CD4-positive, alpha-beta T cell treated with Interleukin-15 for 4 hours (primary cell): ENCODE results near the gene CEP85L.

Source experiments
- DNase-seq: peaks from one replicate; pipeline ENCODE4 v3.0.0-alpha.2; 2020; ENCODE audit warnings: low spot score

CEP85L gene

DNA sequence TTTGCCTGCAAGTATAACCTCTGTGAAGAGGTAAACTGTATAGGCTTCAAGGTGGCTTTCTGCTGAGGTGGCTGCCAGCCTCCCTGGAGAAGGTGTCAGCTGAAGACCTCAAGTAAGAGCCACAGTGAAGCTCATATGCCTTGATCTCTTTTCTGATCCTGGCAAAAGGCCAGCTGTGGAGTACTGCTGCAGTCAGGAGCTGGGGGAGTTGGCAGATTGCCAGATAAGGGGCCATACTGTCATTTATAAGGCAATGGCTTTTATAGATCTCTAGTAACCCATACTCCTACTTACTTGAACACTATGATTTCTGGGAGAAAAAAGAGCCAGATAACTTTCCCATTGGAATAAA, 8.8 kb upstream of the CEP85L start:
- DNase-seq = peak; percentile 68

DNA sequence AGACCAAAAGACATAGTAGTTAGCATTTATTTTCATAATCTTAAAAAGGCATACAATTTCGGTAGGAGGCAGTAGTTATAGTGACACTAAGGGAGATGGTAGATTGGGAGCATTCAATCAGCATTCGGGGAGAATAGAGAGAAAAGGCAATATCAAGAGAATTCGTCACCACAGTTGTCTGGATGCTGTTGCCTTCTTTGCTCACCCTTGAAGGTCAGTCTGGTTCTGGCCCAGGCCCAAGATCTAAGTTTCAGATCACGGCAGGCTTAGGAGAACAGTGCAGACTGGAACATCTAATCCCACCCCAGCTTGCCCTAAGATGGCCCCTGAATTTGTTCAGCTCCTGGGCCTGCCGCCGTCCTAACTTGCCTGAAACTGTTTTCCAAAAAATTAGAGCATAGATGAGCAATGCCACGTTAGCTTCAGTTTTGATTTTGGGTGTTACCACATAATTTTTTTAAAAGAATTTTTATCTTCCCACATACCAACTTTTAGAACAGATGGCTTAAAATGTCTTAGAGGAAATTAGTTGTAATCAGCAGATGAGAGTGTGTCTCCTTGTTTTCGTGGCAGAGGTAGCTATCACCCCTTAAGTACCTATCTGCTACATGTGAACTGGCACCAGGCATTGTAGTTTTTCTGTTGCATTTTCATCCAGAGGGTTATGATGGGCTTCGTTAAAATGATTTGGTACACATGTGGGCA, 8.3 kb upstream of the CEP85L start:
- DNase-seq = no peak

DNA sequence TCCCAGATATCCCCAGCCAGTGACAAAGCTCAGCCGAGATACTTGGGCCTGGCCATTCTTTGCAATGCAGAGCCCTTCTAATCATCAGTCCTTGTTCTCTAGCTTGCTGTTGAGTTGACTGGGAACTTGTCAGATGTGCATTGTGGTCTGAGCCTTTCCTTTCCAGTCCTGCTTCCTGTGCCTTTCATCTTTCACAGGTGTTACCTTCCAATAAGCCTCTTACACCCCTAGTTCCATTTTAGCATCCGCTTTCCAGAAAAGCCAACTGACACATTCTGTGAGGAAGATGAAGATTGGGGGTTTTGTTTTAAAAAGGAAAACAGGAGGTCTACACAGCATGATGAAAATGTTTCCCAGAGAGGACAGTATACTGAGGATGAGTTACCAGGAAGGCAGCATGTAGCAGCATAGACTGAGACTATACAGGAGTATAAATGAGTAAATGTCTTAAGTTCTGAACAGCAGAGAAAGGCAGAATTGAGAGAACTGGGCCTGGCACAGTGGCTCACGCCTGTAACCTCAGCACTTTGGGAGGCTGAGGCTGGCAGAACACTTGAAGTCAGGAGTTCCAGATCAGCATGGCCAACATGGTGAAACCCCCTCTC, 5.6 kb upstream of the CEP85L start:
- peak; percentile 36 for DNase-seq

DNA sequence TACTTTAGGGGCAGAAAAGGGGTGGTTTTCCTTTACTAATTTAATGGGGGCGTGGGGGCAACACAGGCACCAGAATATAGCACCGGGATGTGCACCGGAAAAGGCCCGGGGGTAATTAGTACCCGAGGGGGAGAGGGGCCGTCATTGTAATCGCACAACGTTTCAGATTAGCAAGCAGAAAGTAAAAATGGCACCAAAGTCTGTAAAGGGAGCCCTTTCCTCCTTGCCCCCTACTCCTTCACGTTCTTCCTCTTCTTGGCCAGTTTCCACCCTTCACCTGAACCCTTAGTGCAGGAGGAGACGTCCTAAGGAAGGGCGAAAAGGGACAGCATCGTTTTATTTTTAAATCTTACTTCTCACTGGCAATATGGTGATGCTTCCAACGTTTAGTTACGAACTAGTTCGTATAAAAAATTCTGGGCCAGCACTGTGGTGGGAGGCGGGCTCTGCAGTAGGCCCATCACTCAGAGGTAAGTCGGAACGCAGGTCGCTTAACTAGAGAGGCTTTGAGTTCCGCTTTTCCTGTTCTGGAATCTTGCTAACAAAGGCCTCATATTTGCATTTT, 742 bp upstream of the CEP85L start:
- DNase-seq = no peak

DNA sequence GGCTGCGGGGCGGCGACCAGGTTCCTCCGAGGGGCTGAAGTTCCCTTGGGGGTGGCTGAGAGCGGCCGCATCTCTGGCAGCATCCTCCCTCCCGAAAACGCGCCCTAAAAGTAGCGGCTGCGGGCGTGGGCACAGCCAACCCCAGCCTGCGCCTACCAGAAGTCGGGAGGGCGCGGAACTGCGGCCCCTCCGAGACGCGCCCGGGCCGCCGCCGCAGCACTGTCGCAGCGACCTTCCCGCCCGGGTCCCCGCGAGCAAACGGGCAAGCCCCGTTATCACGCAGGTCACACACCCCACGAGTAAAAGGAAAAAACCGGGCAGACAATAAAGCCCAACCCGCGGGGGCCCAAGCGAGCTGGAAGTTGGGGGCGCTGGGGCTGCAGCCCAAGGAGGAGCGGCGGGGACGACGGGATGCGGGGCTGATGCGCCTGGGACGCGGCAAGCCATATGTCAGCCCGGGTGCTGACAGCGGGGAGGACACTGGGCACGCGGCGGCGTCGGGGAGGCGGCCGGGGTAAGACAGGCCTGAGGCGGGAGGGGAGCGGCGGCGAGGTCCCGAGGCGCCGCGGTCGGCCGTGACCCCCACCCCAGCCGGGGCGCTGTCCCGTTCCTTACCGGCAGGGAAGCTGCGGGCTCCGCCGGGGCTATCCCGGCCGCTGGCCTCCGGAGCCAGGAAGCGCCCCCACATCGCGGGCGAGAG, 659 bp downstream of the CEP85L start:
- DNase-seq = peak; percentile 25

DNA sequence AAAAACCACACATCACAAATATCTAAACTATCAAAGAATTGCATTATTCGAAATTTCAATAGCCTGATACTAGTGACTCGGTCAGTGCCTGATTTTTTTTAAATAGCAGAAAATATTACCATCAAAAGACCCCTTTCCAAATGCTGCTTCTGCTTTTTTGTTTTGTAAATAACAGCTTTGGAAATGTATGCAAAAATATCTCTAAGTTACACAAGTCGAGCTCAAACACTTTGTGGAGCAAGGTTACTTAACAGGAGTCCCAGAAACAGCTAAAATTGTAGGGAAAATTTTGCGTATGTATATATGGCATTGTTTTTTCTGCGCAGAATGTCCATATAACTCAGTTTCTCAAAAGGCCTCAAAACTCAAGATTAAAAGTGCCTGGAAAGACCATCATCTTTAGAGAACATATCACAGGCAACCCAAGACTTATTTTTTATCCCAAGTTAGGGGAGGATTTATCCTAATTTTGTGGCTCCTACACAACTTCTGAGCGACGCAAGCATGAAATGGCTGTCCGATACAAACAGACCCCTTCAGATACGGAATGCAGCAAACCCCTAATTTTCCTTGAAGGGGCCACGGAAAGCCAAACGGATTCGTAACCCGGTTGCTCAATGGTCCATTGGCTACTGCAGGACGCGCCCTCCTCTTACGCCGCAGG, 1.3 kb downstream of the CEP85L start:
- no peak for DNase-seq

DNA sequence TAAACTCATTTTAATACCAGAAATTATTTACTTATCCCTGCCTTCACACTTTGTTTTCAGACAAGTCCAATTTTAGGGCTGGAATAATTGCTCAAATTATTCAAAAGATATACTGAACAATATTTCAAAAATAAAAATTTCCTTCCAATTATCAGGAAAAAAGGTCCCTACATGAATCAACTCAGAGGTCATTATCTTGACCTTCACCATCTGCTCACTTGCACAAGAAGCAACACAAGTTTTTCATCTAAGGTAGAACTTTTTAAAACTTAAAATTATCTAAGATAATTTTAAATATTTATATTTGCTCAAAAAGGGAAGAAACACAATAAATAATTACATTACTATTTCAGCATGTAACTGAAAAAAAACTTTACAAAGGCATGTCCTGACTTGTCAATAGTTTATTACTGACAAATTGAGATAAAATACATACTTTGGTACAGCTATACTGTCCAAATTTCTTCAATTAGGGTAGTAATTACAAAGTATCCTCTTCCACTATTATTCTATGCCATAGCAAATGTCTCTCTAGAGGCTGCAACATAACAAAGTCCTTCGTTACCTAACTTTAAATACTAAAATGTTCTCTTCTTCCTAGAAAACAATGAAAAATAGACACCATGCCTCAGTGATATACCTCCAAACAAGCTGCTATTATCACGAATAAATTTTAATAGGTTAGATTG, 2.4 kb downstream of the CEP85L start:
- DNase-seq = no peak

DNA sequence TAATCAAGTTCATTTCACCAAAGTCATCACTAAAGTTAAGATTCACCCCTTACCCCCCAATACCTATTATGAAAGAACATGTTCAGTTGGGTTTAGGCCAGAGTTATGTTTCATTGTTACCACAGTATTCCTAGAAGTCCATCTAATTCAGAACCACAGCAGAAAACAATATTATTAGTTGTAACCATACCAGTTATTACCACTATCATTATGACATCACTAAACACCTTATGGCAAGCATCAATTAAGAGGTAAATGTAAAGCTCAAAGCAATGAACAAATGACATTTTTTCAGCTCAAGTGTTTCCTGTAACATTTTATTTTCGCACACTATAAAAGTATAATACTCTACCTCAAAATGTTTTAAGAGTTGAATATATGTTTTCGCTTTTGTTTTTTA, 4.4 kb downstream of the CEP85L start:
- no peak for DNase-seq

DNA sequence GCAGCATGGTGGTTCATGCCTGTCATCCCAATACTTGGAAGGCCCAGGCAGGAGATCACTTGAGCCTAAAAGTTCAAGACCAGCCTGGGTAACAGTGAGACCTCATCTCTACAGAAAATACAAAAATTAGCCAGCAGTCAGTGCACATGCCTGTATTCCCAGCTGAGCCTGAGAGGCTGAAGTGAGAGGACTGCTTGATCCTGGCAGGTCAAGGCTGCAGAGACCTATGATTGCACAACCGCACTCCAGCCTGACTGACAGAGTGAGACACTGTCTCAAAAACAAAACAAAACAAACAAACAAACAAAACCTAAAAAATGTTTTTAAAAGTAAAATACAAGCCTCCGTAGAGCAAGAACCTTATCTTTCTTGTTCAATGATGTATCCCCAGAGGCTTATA, 6.0 kb downstream of the CEP85L start:
- no peak for DNase-seq

DNA sequence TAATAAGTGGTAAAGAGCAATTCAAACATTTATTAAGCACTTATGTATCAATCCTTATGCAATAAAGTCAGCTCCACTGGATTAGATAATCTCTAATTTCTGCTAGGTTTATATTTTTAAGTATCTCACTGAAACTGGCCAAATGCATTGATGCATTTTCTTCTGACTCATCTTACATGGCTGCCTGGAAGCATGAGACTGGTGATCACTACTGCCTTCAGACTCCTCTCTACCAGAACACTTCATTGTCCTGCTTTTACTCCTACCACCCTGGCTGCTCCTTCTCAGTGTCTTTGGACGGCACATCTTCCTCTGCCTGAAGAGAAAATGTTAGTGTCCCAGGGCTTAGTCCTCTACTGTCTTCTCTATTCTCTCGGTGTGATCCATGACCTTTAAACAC, 7.4 kb downstream of the CEP85L start:
- no peak for DNase-seq

DNA sequence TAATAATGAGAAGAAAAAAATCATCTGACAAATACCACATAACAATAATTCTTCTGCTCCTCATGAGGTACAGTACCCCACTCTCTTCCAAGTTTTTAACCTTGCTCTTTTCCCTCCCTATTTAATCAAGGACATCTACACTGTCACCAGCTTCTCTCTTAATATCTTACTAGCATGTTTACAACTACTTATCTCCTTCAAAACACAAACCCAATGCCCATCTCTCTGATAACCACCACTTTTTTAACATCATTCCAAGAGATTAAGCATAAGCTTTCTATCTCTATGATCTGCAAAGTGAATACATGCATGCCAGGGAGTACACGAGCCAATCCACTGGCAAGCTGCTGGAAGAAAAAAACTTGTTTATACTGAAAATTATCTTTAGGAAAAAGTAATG, 10.3 kb downstream of the CEP85L start:
- no peak for DNase-seq

DNA sequence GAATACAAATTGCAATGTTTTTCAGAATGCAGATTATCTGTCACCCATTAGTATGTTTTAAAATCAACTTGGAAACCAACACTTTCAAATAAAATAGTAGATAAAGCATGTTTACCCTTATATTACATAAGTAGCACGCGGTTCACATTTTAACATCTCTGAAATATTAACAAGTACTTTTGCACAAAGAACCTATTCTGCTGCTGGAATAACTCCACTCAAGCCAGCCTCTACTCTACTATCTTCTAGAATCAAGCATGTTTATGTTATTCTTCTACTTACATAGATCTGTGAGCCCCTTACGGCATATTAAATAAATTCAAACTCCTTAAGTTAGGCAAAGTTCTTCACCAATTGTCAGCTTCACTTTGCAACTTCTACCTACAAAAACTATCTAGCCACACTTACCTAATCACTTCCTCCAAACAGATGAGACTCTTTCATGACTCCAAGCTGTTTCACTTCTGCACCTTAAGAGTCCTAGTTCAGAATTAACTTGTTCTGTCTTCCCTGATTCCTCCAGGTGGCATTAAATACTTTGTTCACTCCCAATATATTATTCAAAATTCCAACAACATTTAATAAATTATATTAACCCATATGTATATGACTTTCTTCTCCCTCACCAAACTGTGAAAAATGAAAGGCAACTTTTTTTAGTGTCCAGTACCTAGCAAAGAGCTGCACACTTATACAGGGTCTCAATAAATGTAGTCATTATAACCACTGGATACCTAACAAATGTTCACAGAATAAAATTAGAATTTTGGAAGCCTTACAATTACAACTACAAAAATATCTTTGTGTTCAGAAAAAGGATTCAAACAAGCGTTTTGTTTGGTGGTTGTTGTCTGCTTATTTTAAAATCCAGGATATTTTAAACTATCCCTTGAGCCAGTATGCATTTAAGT, 12.1 kb downstream of the CEP85L start:
- DNase-seq = no peak

DNA sequence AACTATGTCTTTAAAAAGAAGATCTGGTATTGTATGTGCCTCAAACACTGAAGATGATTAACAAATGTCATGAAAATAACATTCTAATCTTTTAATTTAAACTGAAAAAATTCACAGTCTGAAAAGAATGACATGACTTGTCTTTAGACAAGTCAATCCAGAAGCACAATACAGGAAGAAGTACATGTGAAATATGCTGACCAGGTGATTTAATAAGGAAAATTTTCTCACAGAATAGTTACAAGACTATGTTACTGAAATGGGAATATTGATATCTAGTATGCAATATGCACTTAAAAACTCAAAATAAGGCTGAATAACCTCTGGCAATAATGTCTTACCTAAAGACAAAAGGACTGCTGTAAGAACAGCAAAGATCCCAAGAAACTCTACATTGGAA, 13.1 kb downstream of the CEP85L start:
- DNase-seq = no peak

DNA sequence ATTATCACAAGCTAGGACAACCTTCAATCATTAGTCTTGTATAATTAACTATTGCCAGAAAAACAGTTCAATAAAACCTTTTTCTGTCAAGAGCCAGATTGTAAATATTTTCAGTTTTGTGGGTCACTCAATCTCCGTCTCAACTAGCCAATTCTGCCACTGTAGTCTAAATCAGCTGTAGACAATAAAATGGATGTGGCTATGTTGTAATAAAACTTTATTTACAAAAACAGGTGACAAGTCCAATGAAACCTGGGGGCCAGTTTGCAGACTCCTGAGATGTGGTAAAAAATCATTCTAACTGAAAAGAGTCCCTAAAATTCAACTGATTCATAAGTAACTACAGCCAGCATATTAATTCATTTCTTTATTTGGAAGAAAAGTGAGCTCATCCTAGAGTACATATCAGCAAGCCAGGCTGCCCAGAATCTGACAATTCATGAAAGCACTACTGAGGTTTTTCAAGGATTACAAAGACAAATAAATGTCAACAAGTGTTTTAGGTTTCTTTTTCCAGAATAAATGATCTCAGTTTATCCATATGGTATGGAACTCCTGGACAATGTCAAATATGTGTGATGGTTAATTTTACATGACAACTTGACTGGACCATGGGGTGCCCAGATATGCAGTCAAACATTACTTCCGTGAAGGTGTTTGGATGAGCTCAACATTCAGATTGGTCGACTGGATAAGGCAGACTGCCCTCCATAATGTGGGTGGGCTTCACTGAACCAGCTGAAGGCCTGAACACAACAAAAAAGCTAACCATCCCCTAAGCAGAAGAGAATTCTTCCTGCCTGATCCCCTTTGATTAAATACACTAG, 15.3 kb downstream of the CEP85L start:
- DNase-seq = no peak

DNA sequence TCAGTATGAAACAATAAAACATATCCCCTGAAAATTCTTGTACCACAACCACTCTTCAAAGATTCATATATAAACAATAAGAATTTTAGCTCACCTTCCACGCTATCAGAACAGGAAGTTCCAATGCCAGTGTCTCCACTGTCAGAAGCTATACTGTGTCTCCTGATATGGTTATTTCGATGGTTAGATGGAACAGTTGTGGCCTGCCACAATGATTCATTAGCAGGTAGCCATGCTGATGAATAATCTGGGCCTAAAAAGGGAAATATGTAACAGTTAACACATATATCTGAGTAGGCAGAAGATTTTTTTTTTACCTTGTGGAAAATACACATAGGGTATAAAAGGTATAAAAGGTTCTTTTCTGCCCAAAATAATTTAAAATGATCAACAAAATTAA, 19.0 kb downstream of the CEP85L start:
- no peak for DNase-seq

DNA sequence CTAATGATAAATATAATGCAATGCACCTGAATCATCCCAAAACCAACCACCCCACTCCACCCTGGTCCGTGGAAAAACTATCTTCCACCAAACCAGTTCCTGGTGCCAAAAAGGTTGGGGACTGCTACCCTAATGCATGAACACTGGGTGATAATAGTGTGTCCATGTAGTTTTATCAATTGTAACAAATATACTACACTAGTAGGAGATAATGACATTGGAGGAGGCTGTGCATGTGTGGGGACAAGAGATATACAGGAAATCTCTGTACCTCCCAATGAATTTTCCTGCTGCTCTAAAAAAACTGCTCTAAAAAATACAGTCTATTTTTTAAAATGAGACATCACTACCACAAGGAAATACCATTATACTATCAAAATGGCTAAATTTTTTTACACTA, 20.5 kb downstream of the CEP85L start:
- no peak for DNase-seq

DNA sequence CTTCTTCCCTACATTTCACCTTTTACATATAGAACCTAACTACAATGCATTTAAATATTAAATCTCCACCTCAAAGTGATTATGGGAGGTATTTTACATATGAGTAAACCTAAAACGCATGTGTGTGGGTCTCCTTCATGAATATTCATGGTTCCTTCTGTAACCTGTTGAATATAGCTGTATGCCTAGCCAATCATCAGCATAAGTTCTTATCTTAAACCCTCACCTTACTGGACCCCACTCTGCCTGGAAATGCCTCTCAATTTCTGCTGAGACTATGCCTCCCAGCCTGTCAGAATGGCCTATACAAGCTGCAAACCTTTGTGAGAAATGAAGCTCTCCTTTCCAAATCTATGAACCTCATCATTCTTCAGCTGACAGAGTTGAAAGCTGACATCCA, 21.3 kb downstream of the CEP85L start:
- no peak for DNase-seq

DNA sequence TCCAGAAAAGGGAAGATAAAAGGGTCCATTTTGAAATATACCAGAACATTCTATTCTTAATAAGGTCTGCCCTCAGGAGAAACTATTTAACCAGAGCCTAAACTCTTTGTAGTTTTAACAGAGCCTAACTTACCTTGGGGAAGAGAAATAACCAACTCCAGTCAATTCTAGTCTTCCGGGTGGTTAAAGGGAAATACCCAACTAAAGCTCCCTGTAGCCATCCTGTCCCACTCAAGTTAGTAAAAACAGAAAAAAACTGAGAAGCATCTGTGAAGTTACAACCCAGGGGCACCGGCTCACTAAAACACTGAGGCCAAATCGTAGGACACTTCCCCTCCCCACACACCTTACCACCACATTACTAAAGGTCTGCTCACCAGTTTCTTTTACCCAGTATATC, 23.7 kb downstream of the CEP85L start:
- no peak for DNase-seq

DNA sequence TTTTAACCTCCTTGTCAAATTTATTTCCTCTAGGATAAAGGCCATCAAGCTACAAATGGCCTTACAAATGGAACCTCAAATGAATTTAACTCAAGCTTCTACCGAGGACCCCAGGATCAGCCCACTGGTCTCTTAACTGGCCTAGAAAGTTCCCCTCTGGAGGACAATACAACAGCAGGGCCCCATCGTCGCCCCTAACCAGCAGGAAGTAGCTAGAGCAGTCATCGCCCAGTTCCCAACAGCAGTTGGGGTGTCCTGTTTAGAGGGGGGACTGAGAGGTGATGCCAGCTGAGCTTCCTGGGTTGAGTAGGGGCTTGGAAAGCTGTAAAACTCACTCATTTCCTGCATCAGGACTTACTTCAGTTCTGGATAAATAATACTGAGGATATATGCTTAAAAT, 25.6 kb downstream of the CEP85L start:
- DNase-seq = no peak

DNA sequence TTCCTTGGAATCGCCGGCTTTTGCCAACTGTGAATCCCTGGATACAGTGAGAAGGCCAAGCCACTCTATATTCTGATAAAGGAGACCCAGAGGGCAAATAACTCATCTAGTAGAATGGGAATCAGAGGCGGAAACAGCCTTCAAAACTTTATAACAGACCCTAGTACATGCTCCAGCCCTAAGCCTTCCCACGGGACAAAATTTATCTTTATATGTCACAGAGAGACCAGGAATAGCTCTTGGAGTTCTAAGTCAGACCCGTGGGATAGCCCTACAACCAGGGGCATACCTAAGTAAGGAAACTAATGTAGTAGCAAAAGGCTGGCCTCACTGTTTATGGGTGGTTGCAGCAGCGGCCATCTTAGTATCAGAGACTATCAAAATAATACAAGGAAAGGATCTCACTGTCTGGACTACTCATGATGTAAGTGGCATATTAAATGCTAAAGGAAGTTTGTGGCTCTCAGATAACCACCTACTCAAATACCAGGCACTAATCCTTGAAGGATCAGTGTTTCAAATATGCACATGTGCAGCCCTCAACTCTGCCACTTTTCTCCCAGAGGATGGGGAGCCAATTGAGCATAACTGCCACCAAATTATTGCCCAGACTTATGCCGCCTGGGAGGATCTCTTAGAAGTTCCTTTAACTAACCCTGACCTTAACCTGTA, 29.5 kb downstream of the CEP85L start:
- DNase-seq = no peak
